ENCODE results near the gene FREM3.

- TF ChIP-seq POLR2A (IDR thresholded peaks at IDR 0.05): no peak
- TF ChIP-seq CTCF (IDR thresholded peaks at IDR 0.05): no peak
- no peak for TF ChIP-seq POLR2AphosphoS5 (IDR thresholded peaks at IDR 0.05)
These were observed 144.8 kb downstream of the FREM3 start for GRCh38 chr4:143555676-143556075.
